Measurements from ENCODE around the gene PRSS48.
"Not testable (repeated sequence)": the region's sequence is repeated elsewhere in the genome, so short reads cannot be mapped to it uniquely, and the experiment has no call there.

The PRSS48 gene, protein sequence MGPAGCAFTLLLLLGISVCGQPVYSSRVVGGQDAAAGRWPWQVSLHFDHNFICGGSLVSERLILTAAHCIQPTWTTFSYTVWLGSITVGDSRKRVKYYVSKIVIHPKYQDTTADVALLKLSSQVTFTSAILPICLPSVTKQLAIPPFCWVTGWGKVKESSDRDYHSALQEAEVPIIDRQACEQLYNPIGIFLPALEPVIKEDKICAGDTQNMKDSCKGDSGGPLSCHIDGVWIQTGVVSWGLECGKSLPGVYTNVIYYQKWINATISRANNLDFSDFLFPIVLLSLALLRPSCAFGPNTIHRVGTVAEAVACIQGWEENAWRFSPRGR

DNA sequence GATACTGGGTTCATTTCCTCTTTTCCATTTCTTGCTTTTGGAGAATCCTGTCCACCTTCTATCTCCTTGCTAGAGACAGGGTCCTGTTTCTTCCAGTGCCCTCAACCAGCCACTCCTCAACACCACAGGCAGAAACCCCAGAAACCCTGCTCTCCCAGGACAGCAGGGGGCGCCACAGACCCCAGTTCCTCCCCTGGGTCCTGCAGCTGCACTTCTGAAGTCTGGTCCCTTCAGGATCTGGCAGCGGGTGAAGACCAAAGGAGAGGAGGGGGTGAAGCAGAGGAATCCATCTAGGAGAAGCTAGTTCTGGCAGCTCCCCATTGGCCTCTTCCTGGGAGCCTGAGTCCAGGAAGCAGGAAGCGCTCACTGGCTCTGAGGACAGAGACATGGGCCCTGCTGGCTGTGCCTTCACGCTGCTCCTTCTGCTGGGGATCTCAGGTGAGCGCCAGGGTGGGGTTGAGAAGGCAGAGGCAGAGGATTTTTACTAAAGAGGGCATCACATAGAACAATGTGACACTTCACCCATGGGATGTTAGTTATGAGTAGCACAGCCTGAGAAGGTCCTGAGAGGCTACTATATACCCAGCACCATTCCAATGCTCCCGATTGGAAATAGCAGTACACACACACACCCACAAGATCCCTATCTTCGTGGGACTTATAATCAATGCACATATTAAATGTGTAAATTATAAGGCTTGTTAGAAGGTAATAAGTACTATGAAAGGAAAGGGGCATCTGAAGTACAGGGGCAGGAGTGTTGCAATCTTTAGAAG is at the start of gene PRSS48:
Gene PRSS48 (plus strand): TSS at position 375 of the 776 bp plus-strand sequence. CDS start 12 bp downstream, at position 387.
- peak; percentile 66 for DNase-seq

GRCh38 chr4:151227172-151227571 is 49.8 kb upstream of the PRSS48 start:
- DNase-seq = no peak

DNA sequence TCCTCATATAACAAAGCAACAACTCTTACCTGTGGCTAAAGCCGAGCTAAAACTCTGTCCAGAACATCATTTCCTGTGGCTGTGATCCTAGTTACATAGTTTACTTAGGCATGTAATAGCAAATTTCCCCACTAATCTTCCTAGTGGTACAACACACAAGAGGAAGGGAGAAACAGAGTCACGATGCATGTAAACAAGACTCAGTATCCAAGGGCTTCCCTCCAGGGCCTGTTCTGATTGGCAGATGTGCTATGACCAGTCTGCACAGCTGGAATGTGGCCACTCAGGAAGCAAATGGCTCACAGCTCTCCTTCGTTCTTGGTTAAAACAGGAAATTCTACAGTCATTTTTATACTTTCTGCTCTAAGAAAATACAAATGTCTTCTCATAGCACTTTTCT is 49.2 kb upstream of the PRSS48 start:
- no peak for DNase-seq

- DNase-seq = no peak
Observed at GRCh38 chr4:151228189-151229119, 48.5 kb upstream of the PRSS48 start.

GRCh38 chr4:151231915-151232595 is 44.9 kb upstream of the PRSS48 start:
- DNase-seq = peak; percentile 75

- DNase-seq = peak; percentile 62
Observed at GRCh38 chr4:151233600-151233999, 43.4 kb upstream of the PRSS48 start.

DNA sequence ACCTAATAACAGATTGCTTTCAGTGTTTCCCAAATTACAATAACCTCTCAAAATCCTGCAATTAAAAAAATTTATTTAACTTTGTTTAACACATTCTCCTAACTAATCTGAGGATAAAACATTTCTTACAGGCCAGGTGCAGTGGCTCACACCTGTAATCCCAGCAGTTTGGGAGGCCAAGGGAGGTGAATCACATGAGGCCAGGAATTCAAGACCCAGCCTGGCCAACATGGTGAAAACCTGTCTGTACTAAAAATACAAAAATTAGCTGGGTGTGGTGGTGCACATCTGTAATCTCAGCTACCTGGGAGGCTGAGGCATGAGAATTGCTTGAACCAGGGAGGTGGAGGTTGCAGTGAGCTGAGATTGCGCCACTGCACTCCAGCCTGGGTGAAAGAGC is 41.6 kb upstream of the PRSS48 start:
- DNase-seq = not testable (repeated sequence)

GRCh38 chr4:151236036-151236435 is 40.9 kb upstream of the PRSS48 start:
- no peak for DNase-seq

GRCh38 chr4:151238477-151238876 is 38.5 kb upstream of the PRSS48 start:
- DNase-seq = no peak

DNA sequence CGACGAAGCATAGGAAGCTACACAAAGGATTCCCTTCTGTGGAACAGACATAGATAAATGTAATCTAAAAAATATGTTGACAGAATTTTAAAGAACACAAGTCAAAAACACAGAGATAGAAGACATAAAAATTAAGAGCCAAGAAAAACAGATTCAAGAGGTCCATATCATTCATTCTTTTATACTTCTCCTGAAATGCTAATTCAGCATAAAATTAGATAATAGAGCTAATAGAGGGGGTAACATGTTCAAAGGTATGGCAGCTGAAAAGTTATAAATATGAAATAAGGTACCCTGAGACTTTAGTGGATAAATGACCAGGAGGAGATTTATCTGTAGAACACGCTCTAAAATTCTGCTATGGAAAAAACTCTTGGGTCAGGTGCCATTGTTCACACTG is 37.4 kb upstream of the PRSS48 start:
- no peak for DNase-seq

GRCh38 chr4:151242305-151242704 is 34.7 kb upstream of the PRSS48 start:
- no peak for DNase-seq

GRCh38 chr4:151246742-151247141 is 30.2 kb upstream of the PRSS48 start:
- DNase-seq = no peak

GRCh38 chr4:151247395-151247794 is 29.6 kb upstream of the PRSS48 start:
- DNase-seq = no peak

GRCh38 chr4:151248519-151248918 is 28.4 kb upstream of the PRSS48 start:
- no peak for DNase-seq

DNA sequence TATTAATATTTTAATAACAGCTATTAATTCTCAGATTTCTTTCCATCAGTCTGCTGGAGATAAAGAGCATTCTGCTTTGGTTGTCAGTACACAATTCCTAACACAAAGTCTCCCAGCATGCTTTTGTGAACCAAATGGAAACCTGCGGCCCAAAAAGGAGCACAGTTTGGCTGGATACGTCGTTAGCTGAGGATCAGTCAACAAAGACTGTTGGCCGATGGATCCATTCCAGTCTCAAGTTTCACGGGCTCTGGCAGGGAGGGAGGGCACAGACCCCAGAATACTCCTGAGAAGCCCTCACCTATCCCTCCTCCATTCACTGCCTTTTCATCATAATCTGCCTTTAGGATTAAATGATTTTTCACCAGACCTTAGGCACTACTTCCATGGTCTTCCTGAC is 26.3 kb upstream of the PRSS48 start:
- no peak for DNase-seq

GRCh38 chr4:151251603-151252304 is 25.2 kb upstream of the PRSS48 start:
- DNase-seq = peak; percentile 33

- not testable (repeated sequence) for DNase-seq
Observed at GRCh38 chr4:151255226-151255625, 21.7 kb upstream of the PRSS48 start.

- not testable (repeated sequence) for DNase-seq
Observed at GRCh38 chr4:151255680-151256079, 21.3 kb upstream of the PRSS48 start.

DNA sequence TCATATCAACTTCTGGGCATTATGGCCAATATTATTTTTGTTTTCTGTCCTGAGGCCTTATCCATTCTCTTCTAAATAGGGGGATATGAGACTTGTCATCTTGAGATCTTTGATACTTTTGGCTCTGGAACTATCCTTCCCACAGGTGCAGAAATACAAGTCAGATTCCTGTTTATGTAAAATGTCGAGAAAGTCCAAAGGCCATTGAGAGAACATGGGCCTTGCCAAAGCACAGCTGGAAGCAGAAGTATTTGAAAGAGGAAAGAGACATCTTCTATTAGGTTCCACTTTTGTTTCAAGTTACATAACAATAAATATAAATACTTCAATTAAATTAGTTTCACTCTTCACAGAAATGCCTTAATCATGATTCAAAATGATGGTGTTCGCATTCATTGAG is 20.8 kb upstream of the PRSS48 start:
- no peak for DNase-seq

DNA sequence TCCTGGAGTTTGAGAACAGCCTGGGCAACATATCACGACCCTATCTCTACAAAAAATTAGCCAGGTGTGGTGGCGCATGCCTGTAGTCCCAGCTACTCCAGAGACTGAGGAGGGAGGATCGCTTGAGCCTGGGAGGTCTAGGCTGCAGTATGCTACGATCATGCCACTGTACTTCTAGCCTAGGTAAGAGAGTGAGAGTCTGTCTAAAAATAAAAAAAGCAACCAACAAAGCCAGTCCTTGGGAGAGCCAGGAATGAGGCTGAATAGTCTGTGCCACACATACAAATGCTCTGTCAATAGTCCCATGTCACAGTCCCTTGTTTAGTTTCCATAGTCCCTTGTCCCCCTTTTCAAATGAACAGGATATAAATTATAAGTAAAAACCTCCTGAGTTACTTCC is 19.3 kb upstream of the PRSS48 start:
- DNase-seq = no peak

DNA sequence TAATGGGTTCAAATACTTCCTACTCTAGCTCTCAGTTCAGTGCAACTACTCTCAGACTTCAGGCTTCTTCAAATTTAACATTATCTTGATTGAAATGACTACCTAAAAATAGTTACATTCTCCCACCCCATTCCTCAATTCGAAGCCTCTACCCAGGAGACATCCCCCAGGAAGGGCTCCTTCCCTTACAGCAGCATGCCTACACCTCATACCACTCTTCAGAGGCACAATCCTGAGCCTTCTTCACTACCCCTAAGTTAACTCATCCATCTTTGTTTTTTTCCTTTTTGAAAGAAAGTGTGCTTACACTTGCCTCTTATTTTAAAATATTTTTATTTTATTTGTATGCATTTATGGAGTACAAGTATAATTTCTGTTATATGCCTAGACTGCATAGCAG is 17.2 kb upstream of the PRSS48 start:
- DNase-seq = no peak

GRCh38 chr4:151260526-151260925 is 16.4 kb upstream of the PRSS48 start:
- DNase-seq = no peak

Data from NCI-H82 (cell line).